SK-N-SH treated with all-trans-retinoic acid at 6 μM for 48 hours (cell line): ENCODE data around the gene PPARA.
"Not testable (repeated sequence)": the region's sequence is repeated elsewhere in the genome, so short reads cannot be mapped to it uniquely, and the experiment has no call there.

Source experiments
- ATAC-seq: fragments of 200-7000 bp; cut with Tn5 transposase; 3 replicates; pipeline ENCODE4 v1.9.1; 2020; ENCODE audit warnings: mild to moderate bottlenecking, moderate library complexity
- ARNTL ChIP-seq: fragments of 450-650 bp; formaldehyde crosslinking; IDR thresholded peaks from 2 replicates; pipeline ENCODE4 v1.5.0; 2020; ENCODE audit warnings: low read depth, mild to moderate bottlenecking, moderate library complexity, borderline replicate concordance
- CSRNP3 ChIP-seq: fragments of 250-450 bp; sonication (Bioruptor Pico); IDR thresholded peaks from 2 replicates; pipeline ENCODE4 v1.5.1; 2021; ENCODE audit warnings: mild to moderate bottlenecking, moderate library complexity
- ESRRG ChIP-seq: fragments of 250-450 bp; sonication (Bioruptor Pico); IDR thresholded peaks from 2 replicates; pipeline ENCODE4 v1.6.1; 2021; ENCODE audit warnings: mild to moderate bottlenecking
- GLIS3 ChIP-seq: fragments of 250-450 bp; sonication (Bioruptor Pico); IDR thresholded peaks from 2 replicates; pipeline ENCODE4 v1.5.0; 2020; ENCODE audit warnings: mild to moderate bottlenecking, moderate library complexity
- ISL1 ChIP-seq: fragments of 250-450 bp; sonication (Bioruptor Pico); IDR thresholded peaks from 2 replicates; pipeline ENCODE4 v2.1.2; 2022; ENCODE audit warnings: mild to moderate bottlenecking, moderate library complexity
- OSR1 ChIP-seq: fragments of 250-450 bp; sonication (Bioruptor Pico); IDR thresholded peaks from 2 replicates; pipeline ENCODE4 v1.8.0; 2022; ENCODE audit warnings: moderate library complexity, mild to moderate bottlenecking, inconsistent platforms
- PPARA ChIP-seq: fragments of 250-450 bp; sonication (Bioruptor Pico); IDR thresholded peaks from 2 replicates; pipeline ENCODE4 v1.5.0; 2020; ENCODE audit warnings: mild to moderate bottlenecking, borderline replicate concordance
- RARB ChIP-seq: fragments of 250-450 bp; sonication (Bioruptor Pico); IDR thresholded peaks from 2 replicates; pipeline ENCODE4 v1.8.0; 2021; ENCODE audit warnings: mild to moderate bottlenecking, moderate library complexity
- TSHZ2 ChIP-seq: fragments of 250-450 bp; sonication (Bioruptor Pico); IDR thresholded peaks from 2 replicates; pipeline ENCODE4 v1.5.0; 2020; ENCODE audit warnings: mild to moderate bottlenecking, moderate library complexity
- ZC3H10 ChIP-seq: fragments of 250-450 bp; sonication (Bioruptor Pico); IDR thresholded peaks from 2 replicates; pipeline ENCODE4 v1.5.1; 2021; ENCODE audit warnings: mild to moderate bottlenecking, moderate library complexity
- ZNF8 ChIP-seq: fragments of 450-650 bp; formaldehyde crosslinking; IDR thresholded peaks from 2 replicates; pipeline ENCODE4 v1.5.0; 2020; ENCODE audit warnings: mild to moderate bottlenecking, moderate library complexity
- TF ChIP-seq, protein P1 (sequence below): fragments of 250-450 bp; sonication (Bioruptor Pico); IDR thresholded peaks from 2 replicates; pipeline ENCODE4 v1.8.0; 2020; ENCODE audit warnings: mild to moderate bottlenecking, moderate library complexity, borderline replicate concordance
- TF ChIP-seq, protein P2 (sequence below): fragments of 250-450 bp; sonication (Bioruptor Pico); IDR thresholded peaks from 2 replicates; pipeline ENCODE4 v1.8.0; 2021; ENCODE audit warnings: low read depth, mild to moderate bottlenecking, moderate library complexity, borderline replicate concordance
- TF ChIP-seq, protein P3 (sequence below): fragments of 250-450 bp; sonication (Bioruptor Pico); IDR thresholded peaks from 2 replicates; pipeline ENCODE4 v1.5.1; 2020; ENCODE audit warnings: low read depth, mild to moderate bottlenecking, moderate library complexity

Gene PPARA

GRCh38 chr22:46262449-46263215 is 112.3 kb downstream of the PPARA start:
- no peak for TF ChIP-seq PPARA (CRISPR knock-in tag)
- TF ChIP-seq, protein P1, sequence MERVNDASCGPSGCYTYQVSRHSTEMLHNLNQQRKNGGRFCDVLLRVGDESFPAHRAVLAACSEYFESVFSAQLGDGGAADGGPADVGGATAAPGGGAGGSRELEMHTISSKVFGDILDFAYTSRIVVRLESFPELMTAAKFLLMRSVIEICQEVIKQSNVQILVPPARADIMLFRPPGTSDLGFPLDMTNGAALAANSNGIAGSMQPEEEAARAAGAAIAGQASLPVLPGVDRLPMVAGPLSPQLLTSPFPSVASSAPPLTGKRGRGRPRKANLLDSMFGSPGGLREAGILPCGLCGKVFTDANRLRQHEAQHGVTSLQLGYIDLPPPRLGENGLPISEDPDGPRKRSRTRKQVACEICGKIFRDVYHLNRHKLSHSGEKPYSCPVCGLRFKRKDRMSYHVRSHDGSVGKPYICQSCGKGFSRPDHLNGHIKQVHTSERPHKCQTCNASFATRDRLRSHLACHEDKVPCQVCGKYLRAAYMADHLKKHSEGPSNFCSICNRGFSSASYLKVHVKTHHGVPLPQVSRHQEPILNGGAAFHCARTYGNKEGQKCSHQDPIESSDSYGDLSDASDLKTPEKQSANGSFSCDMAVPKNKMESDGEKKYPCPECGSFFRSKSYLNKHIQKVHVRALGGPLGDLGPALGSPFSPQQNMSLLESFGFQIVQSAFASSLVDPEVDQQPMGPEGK = no peak
- TF ChIP-seq, protein P2, sequence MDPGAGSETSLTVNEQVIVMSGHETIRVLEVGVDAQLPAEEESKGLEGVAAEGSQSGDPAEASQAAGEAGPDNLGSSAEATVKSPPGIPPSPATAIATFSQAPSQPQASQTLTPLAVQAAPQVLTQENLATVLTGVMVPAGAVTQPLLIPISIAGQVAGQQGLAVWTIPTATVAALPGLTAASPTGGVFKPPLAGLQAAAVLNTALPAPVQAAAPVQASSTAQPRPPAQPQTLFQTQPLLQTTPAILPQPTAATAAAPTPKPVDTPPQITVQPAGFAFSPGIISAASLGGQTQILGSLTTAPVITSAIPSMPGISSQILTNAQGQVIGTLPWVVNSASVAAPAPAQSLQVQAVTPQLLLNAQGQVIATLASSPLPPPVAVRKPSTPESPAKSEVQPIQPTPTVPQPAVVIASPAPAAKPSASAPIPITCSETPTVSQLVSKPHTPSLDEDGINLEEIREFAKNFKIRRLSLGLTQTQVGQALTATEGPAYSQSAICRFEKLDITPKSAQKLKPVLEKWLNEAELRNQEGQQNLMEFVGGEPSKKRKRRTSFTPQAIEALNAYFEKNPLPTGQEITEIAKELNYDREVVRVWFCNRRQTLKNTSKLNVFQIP (CRISPR knock-in tag) = no peak
- no peak for TF ChIP-seq ISL1 (CRISPR knock-in tag)
- TF ChIP-seq ESRRG = no peak
- no peak for TF ChIP-seq OSR1 (CRISPR knock-in tag)
- ATAC-seq = no peak

DNA sequence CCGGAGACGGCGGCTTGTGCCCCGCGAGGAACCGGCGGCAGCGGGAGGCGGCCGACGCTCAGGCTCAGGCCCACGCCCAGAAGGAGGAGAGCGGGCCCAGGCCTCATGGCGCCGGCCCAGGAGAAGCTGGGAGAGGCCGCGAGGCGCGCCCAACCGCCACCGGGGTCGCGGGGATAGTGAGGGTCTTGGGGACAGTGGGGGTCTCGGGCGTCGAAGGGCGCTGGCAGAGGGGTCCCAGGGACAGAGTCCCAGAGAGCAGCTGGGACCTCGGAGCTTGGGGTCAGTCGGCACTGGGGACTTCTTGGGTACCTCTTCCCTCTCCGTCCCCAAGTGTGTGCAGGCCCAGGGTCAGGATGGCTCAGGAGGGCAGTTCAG is 112.9 kb downstream of the PPARA start, which contains the start of gene PKDREJ:
Gene PKDREJ, minus strand, starts transcription at position 128 of the 375 bp plus-strand sequence. Its CDS starts 21 bp downstream, at position 107.
- no peak for ATAC-seq

GRCh38 chr22:46264520-46264919 is 114.2 kb downstream of the PPARA start:
- not testable (repeated sequence) for ATAC-seq

More for the DNA sequence above, 112.9 kb downstream of the PPARA start, which contains the start of gene PKDREJ:
- no peak for TF ChIP-seq ZC3H10 (CRISPR knock-in tag)
- no peak for TF ChIP-seq RARB (CRISPR knock-in tag)
- TF ChIP-seq, protein P3, sequence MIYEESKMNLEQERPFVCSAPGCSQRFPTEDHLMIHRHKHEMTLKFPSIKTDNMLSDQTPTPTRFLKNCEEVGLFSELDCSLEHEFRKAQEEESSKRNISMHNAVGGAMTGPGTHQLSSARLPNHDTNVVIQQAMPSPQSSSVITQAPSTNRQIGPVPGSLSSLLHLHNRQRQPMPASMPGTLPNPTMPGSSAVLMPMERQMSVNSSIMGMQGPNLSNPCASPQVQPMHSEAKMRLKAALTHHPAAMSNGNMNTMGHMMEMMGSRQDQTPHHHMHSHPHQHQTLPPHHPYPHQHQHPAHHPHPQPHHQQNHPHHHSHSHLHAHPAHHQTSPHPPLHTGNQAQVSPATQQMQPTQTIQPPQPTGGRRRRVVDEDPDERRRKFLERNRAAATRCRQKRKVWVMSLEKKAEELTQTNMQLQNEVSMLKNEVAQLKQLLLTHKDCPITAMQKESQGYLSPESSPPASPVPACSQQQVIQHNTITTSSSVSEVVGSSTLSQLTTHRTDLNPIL (CRISPR knock-in tag) = no peak
- no peak for TF ChIP-seq ESRRG
- no peak for TF ChIP-seq TSHZ2 (CRISPR knock-in tag)
- TF ChIP-seq, protein P2 (CRISPR knock-in tag) = no peak
- no peak for TF ChIP-seq GLIS3
- TF ChIP-seq ZNF8 (CRISPR knock-in tag) = no peak
- TF ChIP-seq ARNTL = no peak
- no peak for TF ChIP-seq CSRNP3 (CRISPR knock-in tag)
- TF ChIP-seq, all 23 proteins: peak for 0

DNA sequence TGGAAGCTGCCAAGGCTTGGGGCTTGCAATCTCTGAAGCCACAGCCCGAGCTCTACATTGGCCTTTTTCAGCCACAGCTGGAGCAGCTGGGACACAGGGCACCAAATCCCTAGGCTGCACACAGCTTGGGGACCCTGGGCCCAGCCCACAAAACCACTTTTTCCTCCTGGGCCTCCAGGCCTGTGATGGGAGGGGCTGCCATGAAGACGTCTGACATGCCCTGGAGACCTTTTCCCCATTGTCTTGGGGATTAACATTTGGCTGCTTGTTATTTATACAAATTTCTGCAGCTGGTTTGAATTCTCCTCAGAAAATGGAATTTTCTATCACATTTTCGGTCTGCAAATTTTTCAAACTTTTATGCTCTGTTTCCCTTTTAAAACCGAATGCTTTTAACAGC is 115.3 kb downstream of the PPARA start:
- not testable (repeated sequence) for ATAC-seq
